Type B pancreatic cell (in vitro differentiated cells): ENCODE results near the gene ACAN. TPM values are rescaled to one million over a fixed set of nuclear protein-coding genes. Genes with fewer than 3 reads are reported as not detected.

Source experiments
- DNase-seq: peaks from one replicate; pipeline ENCODE4 v3.0.0; 2021; ENCODE audit warnings: mixed read lengths; ENCODE audit not compliant: unreplicated experiment; ENCODE audit errors: extremely low spot score
- H3K27ac Mint-ChIP-seq: 2 replicates; pipeline ENCODE4 v1.8.0; 2021; ENCODE audit warnings: mild to moderate bottlenecking, mixed read lengths
- H3K27me3 Mint-ChIP-seq: 2 replicates; pipeline ENCODE4 v1.8.0; 2021; ENCODE audit warnings: mixed read lengths
- H3K36me3 Mint-ChIP-seq: 2 replicates; pipeline ENCODE4 v1.8.0; 2021; ENCODE audit warnings: mixed read lengths
- H3K4me1 Mint-ChIP-seq: one replicate; pipeline ENCODE4 v1.8.0; 2021; ENCODE audit warnings: mixed read lengths; ENCODE audit not compliant: unreplicated experiment
- H3K4me3 Mint-ChIP-seq: 2 replicates; pipeline ENCODE4 v1.8.0; 2021; ENCODE audit warnings: mild to moderate bottlenecking, mixed read lengths
- H3K9me3 Mint-ChIP-seq: 2 replicates; pipeline ENCODE4 v1.8.0; 2021; ENCODE audit warnings: mixed read lengths
- total RNA-seq: library from RNA; stranded (reverse); gene quantifications from 2 replicates; pipeline ENCODE4 v1.2.1, GENCODE V29; 2021; ENCODE audit warnings: low replicate concordance
- TF ChIP-seq, protein P1 (sequence below): fragments of 200-600 bp; sonication (generic); conservative IDR thresholded peaks from 2 replicates; pipeline ENCODE4 v1.5.0; 2021; ENCODE audit warnings: antibody characterized with exemption, mild to moderate bottlenecking

ACAN gene
- total RNA-seq, 1 donor from 2014 or later = 6.9 TPM

DNA sequence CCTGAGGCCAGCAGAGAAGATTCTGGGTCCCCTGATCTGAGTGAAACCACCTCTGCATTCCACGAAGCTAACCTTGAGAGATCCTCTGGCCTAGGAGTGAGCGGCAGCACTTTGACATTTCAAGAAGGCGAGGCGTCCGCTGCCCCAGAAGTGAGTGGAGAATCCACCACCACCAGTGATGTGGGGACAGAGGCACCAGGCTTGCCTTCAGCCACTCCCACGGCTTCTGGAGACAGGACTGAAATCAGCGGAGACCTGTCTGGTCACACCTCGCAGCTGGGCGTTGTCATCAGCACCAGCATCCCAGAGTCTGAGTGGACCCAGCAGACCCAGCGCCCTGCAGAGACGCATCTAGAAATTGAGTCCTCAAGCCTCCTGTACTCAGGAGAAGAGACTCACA is 55.7 kb downstream of the ACAN start:
- no peak overlapping the region for H3K4me3 Mint-ChIP-seq

DNA sequence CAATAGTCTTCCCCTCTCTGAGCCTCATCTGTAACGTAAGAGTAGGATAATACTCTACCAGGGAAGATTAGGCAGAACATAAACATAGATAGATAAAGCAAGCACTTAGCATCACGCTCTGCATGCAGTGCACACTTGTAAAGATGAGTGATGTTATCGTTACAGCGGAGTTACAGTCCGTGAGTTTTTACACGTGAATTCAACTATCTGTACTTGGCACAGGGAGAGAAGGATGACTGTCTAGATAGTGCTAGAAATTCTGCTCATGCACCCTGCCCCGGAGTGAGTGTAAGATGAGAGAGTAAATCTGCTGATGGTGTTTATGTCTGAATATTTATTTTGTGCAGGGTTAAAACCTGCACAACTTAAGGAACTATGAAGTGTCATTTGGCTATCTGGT is 56.3 kb downstream of the ACAN start:
- TF ChIP-seq, protein P1, sequence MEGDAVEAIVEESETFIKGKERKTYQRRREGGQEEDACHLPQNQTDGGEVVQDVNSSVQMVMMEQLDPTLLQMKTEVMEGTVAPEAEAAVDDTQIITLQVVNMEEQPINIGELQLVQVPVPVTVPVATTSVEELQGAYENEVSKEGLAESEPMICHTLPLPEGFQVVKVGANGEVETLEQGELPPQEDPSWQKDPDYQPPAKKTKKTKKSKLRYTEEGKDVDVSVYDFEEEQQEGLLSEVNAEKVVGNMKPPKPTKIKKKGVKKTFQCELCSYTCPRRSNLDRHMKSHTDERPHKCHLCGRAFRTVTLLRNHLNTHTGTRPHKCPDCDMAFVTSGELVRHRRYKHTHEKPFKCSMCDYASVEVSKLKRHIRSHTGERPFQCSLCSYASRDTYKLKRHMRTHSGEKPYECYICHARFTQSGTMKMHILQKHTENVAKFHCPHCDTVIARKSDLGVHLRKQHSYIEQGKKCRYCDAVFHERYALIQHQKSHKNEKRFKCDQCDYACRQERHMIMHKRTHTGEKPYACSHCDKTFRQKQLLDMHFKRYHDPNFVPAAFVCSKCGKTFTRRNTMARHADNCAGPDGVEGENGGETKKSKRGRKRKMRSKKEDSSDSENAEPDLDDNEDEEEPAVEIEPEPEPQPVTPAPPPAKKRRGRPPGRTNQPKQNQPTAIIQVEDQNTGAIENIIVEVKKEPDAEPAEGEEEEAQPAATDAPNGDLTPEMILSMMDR = no peak
- no peaks in the 10 kb centered on the region for H3K9me3 Mint-ChIP-seq
- H3K4me3 Mint-ChIP-seq = no peak overlapping the region
- peaks cover 4% of the 10 kb centered on the region for H3K27me3 Mint-ChIP-seq
- DNase-seq = no peak
- no peaks in the 10 kb centered on the region for H3K4me1 Mint-ChIP-seq
- no peaks in the 10 kb centered on the region for H3K36me3 Mint-ChIP-seq
- no peak overlapping the region for H3K27ac Mint-ChIP-seq

More for the DNA sequence above, 55.7 kb downstream of the ACAN start:
- H3K36me3 Mint-ChIP-seq = no peaks in the 10 kb centered on the region
- peaks cover 4% of the 10 kb centered on the region for H3K27me3 Mint-ChIP-seq
- H3K9me3 Mint-ChIP-seq = no peaks in the 10 kb centered on the region
- TF ChIP-seq, protein P1 = no peak
- DNase-seq = peak; percentile 44
- no peaks in the 10 kb centered on the region for H3K4me1 Mint-ChIP-seq
- H3K27ac Mint-ChIP-seq = no peak overlapping the region

DNA sequence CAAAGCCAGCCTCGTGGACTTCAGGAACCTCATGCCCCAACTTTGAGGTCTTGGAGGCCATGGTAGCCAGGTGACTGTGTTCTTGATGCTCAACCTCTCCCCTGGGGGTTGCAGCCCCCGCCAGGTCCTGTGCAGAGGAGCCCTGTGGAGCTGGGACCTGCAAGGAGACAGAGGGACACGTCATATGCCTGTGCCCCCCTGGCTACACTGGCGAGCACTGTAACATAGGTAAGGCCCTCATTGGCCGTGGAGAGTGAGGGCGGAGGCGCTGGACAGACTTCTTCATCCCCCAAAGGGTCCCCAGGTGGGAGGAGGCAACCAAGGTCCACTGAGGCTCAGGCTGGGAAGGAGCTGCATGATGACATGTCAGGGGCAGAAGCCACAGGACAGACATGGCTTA is 57.0 kb downstream of the ACAN start:
- H3K4me1 Mint-ChIP-seq = no peaks in the 10 kb centered on the region
- peak overlapping the region; percentile 16 for H3K27ac Mint-ChIP-seq
- TF ChIP-seq, protein P1 = no peak

DNA sequence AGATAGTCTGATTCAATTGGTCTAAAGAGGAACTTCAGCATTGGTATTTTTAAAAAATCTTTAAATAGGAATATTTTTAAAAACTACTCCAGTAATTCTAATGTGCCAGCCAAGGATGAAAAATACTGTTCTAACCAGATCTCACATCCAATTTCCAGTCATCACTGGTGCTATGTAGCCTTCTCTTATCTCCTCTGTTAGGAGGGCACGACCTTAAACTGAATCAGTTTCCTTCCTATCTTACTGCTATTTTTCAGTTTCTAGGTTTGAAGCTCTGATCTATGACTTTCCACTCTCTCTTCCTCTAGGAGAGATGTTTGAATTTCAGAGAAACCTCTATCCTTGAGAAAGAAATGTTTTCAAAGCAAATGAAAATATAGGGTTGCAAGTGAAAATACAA is 60.2 kb downstream of the ACAN start:
- no peak overlapping the region for H3K4me3 Mint-ChIP-seq
- H3K9me3 Mint-ChIP-seq = no peaks in the 10 kb centered on the region
- peaks cover 4% of the 10 kb centered on the region for H3K27me3 Mint-ChIP-seq
- no peak for DNase-seq
- no peaks in the 10 kb centered on the region for H3K36me3 Mint-ChIP-seq
- TF ChIP-seq, protein P1 = no peak
- no peak overlapping the region for H3K27ac Mint-ChIP-seq
- H3K4me1 Mint-ChIP-seq = no peaks in the 10 kb centered on the region

More for the DNA sequence above, 57.0 kb downstream of the ACAN start:
- H3K4me3 Mint-ChIP-seq = no peak overlapping the region
- no peaks in the 10 kb centered on the region for H3K36me3 Mint-ChIP-seq
- peak; percentile 62 for DNase-seq
- H3K9me3 Mint-ChIP-seq = no peaks in the 10 kb centered on the region
- peaks cover 4% of the 10 kb centered on the region for H3K27me3 Mint-ChIP-seq

DNA sequence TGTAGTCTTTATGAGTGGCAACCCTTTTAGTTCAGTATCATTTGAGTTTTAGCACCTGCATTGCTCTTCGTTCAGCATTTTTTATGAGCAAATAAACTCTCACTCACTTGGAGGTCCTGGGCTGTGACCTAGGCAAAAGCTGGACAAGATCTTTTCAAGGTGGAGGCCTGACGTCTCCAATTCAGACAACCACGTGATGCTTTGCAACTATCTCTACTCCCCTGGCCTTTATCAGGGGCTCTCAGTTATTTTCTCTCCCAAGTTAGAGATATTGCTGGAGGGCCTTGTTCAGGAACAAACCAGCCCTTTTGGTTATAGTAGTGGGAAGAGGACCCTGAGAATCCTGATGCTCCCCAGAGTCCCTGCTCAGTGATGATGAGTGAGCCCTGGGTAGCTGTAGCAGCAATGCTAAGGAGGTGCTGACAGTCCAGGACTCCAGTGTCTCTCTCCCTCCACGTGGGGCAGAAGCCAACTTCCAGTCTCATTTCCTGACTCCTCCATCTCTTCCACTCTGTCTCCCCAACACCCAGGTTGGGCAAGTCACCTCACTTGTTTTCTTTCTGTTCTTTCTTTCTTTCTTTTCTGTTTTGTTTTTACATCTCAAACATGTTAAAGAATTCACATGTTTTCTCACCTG is 61.7 kb downstream of the ACAN start:
- Mint-ChIP-seq H3K9me3 (no peaks in the 10 kb centered on the region), H3K36me3 (no peaks in the 10 kb centered on the region), H3K27ac (no peak overlapping the region), H3K4me3 (no peak overlapping the region), H3K27me3 (peaks cover 4% of the 10 kb centered on the region), H3K4me1 (no peaks in the 10 kb centered on the region)
- DNase-seq = no peak
- TF ChIP-seq, protein P1 = no peak
